Renal pelvis (tissue), 4 donors: Measurements from ENCODE around the gene SPECC1L. TPM values are rescaled to one million over a fixed set of nuclear protein-coding genes. Genes with fewer than 3 reads are reported as not detected.

Experiments used
- DNase-seq: peaks from one replicate; pipeline ENCODE4 v3.0.0-alpha.2; 2013
- polyA plus RNA-seq, 3 donors: library from polyadenylated mRNA; unstranded; fragments of 120-200 nt; gene quantifications; one replicate each; pipeline ENCODE4 v1.2.1, GENCODE V29; 2013; ENCODE audit not compliant: insufficient read length in 3 of 3

SPECC1L gene
- polyA plus RNA-seq, 3 donors, result 47.4 to 51.0 (median 49.1) TPM

- DNase-seq, result no peak
Measured at GRCh38 chr22:24426436-24426835, 155.8 kb downstream of the SPECC1L start.

- no peak for DNase-seq
Measured at GRCh38 chr22:24426851-24427499, 156.3 kb downstream of the SPECC1L start.

- no peak for DNase-seq
Measured at GRCh38 chr22:24427500-24428164, 157.0 kb downstream of the SPECC1L start, which contains the start of gene ADORA2A. Gene ADORA2A, plus strand, starts transcription at chr22:24427599. Its CDS starts 5,806 bp downstream, at chr22:24433405.

- DNase-seq, result no peak
Measured at GRCh38 chr22:24428751-24429410, 158.2 kb downstream of the SPECC1L start.

GRCh38 chr22:24429411-24430365, 159.1 kb downstream of the SPECC1L start:
- DNase-seq, result no peak

- DNase-seq, result no peak
Measured at GRCh38 chr22:24430431-24431308, 160.0 kb downstream of the SPECC1L start.

- no peak for DNase-seq
Measured at GRCh38 chr22:24431309-24432034, 160.8 kb downstream of the SPECC1L start.

- DNase-seq, result no peak
Measured at GRCh38 chr22:24432059-24432853, 161.6 kb downstream of the SPECC1L start.

- no peak for DNase-seq
Measured at GRCh38 chr22:24433001-24433827, 162.6 kb downstream of the SPECC1L start.

GRCh38 chr22:24433828-24434470, 163.3 kb downstream of the SPECC1L start:
- DNase-seq, result no peak

GRCh38 chr22:24434471-24435322, 164.1 kb downstream of the SPECC1L start:
- peak; percentile 74 for DNase-seq

- DNase-seq, result no peak
Measured at GRCh38 chr22:24435323-24435645, 164.7 kb downstream of the SPECC1L start.

- DNase-seq, result no peak
Measured at GRCh38 chr22:24435861-24436371, 165.3 kb downstream of the SPECC1L start.

GRCh38 chr22:24436553-24436952, 165.9 kb downstream of the SPECC1L start:
- DNase-seq, result no peak

GRCh38 chr22:24437091-24437490, 166.5 kb downstream of the SPECC1L start:
- DNase-seq, result no peak

- no peak for DNase-seq
Measured at GRCh38 chr22:24437741-24438328, 167.2 kb downstream of the SPECC1L start.
